HepG2 (cell line): Measurements from ENCODE around the gene MON1A. TPM values are rescaled to one million over a fixed set of nuclear protein-coding genes. Genes with fewer than 3 reads are reported as not detected.

Source experiments
- ARNT ChIP-seq: fragments of 450-650 bp; IDR thresholded peaks from 2 replicates; pipeline ENCODE4 v1.6.1; 2017
- BCLAF1 ChIP-seq: fragments of 450-650 bp; IDR thresholded peaks from 2 replicates; pipeline ENCODE4 v1.6.1; 2017; ENCODE audit warnings: mild to moderate bottlenecking
- CCDC6 ChIP-seq: sonication (generic); formaldehyde crosslinking; IDR thresholded peaks from 2 replicates; pipeline ENCODE4 v1.8.1; 2022; ENCODE audit warnings: mild to moderate bottlenecking, missing genetic modification reagents, moderate library complexity
- GABPA ChIP-seq, 2 experiments: IDR thresholded peaks; 2 replicates each; pipeline ENCODE4 v1.6.1; 2011 to 2016; ENCODE audit warnings: low read depth in 2 of 2, low read length in 1 of 2, missing biosample characterization in 1 of 2, missing genetic modification characterization in 1 of 2
- KDM6A ChIP-seq: IDR thresholded peaks from 2 replicates; pipeline ENCODE4 v1.6.1; 2016; ENCODE audit warnings: low read depth
- KLF6 ChIP-seq: IDR thresholded peaks from 2 replicates; pipeline ENCODE4 v1.8.0; 2016; ENCODE audit warnings: missing biosample characterization, missing genetic modification reagents
- MLLT10 ChIP-seq: sonication (generic); formaldehyde crosslinking; IDR thresholded peaks from 2 replicates; pipeline ENCODE4 v1.4.0; 2020; ENCODE audit warnings: missing genetic modification reagents
- RAD51 ChIP-seq: fragments of 450-650 bp; IDR thresholded peaks from 2 replicates; pipeline ENCODE4 v1.6.1; 2016; ENCODE audit warnings: borderline replicate concordance
- SCMH1 ChIP-seq: sonication (generic); formaldehyde crosslinking; IDR thresholded peaks from 2 replicates; pipeline ENCODE4 v1.9.0; 2021; ENCODE audit warnings: missing genetic modification reagents, mild to moderate bottlenecking, borderline replicate concordance
- SP1 ChIP-seq, 2 experiments: fragments of 450-650 bp in 1 of 2; sonication (generic) in 1 of 2; formaldehyde crosslinking in 1 of 2; IDR thresholded peaks; 2 replicates each; pipeline versions ENCODE4 v1.4.0 to v1.6.1; 2016 to 2020; ENCODE audit warnings: missing genetic modification reagents in 1 of 2
- TSC22D2 ChIP-seq: sonication (generic); formaldehyde crosslinking; IDR thresholded peaks from 2 replicates; pipeline ENCODE4 v1.5.1; 2020; ENCODE audit warnings: missing genetic modification reagents, mild to moderate bottlenecking, borderline replicate concordance
- ZNF256 ChIP-seq: sonication (generic); formaldehyde crosslinking; conservative IDR thresholded peaks from 2 replicates; pipeline ENCODE4 v1.4.0; 2020; ENCODE audit warnings: missing genetic modification reagents
- ZNF33B ChIP-seq: sonication (generic); formaldehyde crosslinking; IDR thresholded peaks from 2 replicates; pipeline ENCODE4 v1.5.1; 2020; ENCODE audit warnings: mild to moderate bottlenecking, missing genetic modification reagents
- ZNF703 ChIP-seq: sonication (generic); formaldehyde crosslinking; IDR thresholded peaks from 2 replicates; pipeline ENCODE4 v1.5.1; 2020; ENCODE audit warnings: missing genetic modification reagents, mild to moderate bottlenecking, moderate library complexity, borderline replicate concordance
- ZNF709 ChIP-seq: sonication (generic); formaldehyde crosslinking; IDR thresholded peaks from 2 replicates; pipeline ENCODE4 v1.5.0; 2020; ENCODE audit warnings: mild to moderate bottlenecking, missing genetic modification reagents
- polyA plus RNA-seq, 8 experiments: library from polyadenylated mRNA; depleted of rRNA in 3 of 8; stranded (reverse) in 7 of 8; unstranded in 1 of 8; fragments of >200 nt; fragmentation: Illumina TruSeq in 4 of 8; extraction: Trizol in 4 of 8; gene quantifications; 2 replicates each; pipeline versions ENCODE4 v1.2.1 to v1.2.3, GENCODE V29; 2011 to 2016; ENCODE audit warnings: low read depth in 4 of 8, missing spikeins in 1 of 8, mixed read lengths in 1 of 8; ENCODE audit not compliant: insufficient read depth in 1 of 8
- total RNA-seq, 5 experiments: library from RNA; depleted of rRNA; stranded (reverse); fragments of >200 nt; fragmentation: Illumina TruSeq; extraction: Trizol; gene quantifications; 2 replicates each; pipeline ENCODE4 v1.2.3, GENCODE V29; 2016; ENCODE audit warnings: low read depth in 1 of 5
- TF ChIP-seq, protein P1 (sequence below): sonication (generic); formaldehyde crosslinking; IDR thresholded peaks from 2 replicates; pipeline ENCODE4 v1.4.0; 2020; ENCODE audit warnings: missing genetic modification reagents
- TF ChIP-seq, protein P2 (sequence below): sonication (generic); formaldehyde crosslinking; IDR thresholded peaks from 2 replicates; pipeline ENCODE4 v1.8.0; 2023; ENCODE audit warnings: mild to moderate bottlenecking, missing genetic modification reagents
- TF ChIP-seq, protein P3 (sequence below): sonication (generic); formaldehyde crosslinking; IDR thresholded peaks from 2 replicates; pipeline ENCODE4 v1.9.0; 2022; ENCODE audit warnings: low read depth, missing genetic modification reagents

The MON1A gene
- total and polyA plus RNA-seq, 2 of the 13 experiments (the other 11 are each of a cell fraction or from before 2014, with no cell fraction given) = 4.6 to 9.0 TPM

- TF ChIP-seq BCLAF1 = no peak
- no peak for TF ChIP-seq ZNF33B (CRISPR knock-in tag)
- TF ChIP-seq SCMH1 (CRISPR knock-in tag) = no peak
- no peak for TF ChIP-seq ZNF709
- no peak for TF ChIP-seq GABPA (IDR thresholded peaks at IDR 0.05; ENCODE audit: low read depth, low read length)
- no peak for TF ChIP-seq GABPA (CRISPR knock-in tag; IDR thresholded peaks at IDR 0.05; ENCODE audit: low read depth)
- no peak for TF ChIP-seq KLF6 (CRISPR knock-in tag)
- TF ChIP-seq ZNF256 = no peak
- no peak for TF ChIP-seq RAD51
- no peak for TF ChIP-seq MLLT10
- TF ChIP-seq TSC22D2 (CRISPR knock-in tag) = no peak
- no peak for TF ChIP-seq CCDC6
- 0 out of 2 replicates have a peak, but pooled peaks have one; percentile 36 for TF ChIP-seq KDM6A
- TF ChIP-seq SP1 (IDR thresholded peaks at IDR 0.05) = no peak
- 0 out of 2 replicates have a peak, but pooled peaks have one; percentile 31 for TF ChIP-seq SP1 (CRISPR knock-in tag; IDR thresholded peaks at IDR 0.05)
- TF ChIP-seq, protein P1, sequence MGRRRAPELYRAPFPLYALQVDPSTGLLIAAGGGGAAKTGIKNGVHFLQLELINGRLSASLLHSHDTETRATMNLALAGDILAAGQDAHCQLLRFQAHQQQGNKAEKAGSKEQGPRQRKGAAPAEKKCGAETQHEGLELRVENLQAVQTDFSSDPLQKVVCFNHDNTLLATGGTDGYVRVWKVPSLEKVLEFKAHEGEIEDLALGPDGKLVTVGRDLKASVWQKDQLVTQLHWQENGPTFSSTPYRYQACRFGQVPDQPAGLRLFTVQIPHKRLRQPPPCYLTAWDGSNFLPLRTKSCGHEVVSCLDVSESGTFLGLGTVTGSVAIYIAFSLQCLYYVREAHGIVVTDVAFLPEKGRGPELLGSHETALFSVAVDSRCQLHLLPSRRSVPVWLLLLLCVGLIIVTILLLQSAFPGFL (CRISPR knock-in tag) = no peak
- TF ChIP-seq, protein P2, sequence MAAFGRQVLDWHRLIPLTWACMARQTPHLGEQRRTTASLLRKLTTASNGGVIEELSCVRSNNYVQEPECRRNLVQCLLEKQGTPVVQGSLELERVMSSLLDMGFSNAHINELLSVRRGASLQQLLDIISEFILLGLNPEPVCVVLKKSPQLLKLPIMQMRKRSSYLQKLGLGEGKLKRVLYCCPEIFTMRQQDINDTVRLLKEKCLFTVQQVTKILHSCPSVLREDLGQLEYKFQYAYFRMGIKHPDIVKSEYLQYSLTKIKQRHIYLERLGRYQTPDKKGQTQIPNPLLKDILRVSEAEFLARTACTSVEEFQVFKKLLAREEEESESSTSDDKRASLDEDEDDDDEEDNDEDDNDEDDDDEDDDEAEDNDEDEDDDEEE = no peak
- TF ChIP-seq, protein P3, sequence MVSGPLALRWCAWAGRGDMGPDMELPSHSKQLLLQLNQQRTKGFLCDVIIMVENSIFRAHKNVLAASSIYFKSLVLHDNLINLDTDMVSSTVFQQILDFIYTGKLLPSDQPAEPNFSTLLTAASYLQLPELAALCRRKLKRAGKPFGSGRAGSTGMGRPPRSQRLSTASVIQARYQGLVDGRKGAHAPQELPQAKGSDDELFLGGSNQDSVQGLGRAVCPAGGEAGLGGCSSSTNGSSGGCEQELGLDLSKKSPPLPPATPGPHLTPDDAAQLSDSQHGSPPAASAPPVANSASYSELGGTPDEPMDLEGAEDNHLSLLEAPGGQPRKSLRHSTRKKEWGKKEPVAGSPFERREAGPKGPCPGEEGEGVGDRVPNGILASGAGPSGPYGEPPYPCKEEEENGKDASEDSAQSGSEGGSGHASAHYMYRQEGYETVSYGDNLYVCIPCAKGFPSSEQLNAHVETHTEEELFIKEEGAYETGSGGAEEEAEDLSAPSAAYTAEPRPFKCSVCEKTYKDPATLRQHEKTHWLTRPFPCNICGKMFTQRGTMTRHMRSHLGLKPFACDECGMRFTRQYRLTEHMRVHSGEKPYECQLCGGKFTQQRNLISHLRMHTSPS (CRISPR knock-in tag) = peak; percentile 61; the same call in 1 of the 2 replicates
- no peak for TF ChIP-seq ARNT
- no peak for TF ChIP-seq ZNF703 (CRISPR knock-in tag)
Measured at GRCh38 chr3:49873623-49874022, 56.0 kb downstream of the MON1A start (continued).
